VCaP (cell line): ENCODE results near the gene PFN3.

Experiments used
- H3K27ac ChIP-seq: fragments of 450-650 bp; 2 replicates; pipeline ENCODE4 v1.5.1; 2017
- CTCF ChIP-seq: fragments of 450-650 bp; conservative IDR thresholded peaks from 2 replicates; pipeline ENCODE4 v1.5.1; 2017; ENCODE audit warnings: mild to moderate bottlenecking, moderate library complexity

The PFN3 gene

GRCh38 chr5:177392765-177393164, 7.7 kb downstream of the PFN3 start:
- no peak overlapping the region for H3K27ac ChIP-seq
- TF ChIP-seq CTCF = no peak

GRCh38 chr5:177390363-177391300, 9.8 kb downstream of the PFN3 start:
- peak overlapping the region; percentile 52 for H3K27ac ChIP-seq

GRCh38 chr5:177389241-177390169, 11.0 kb downstream of the PFN3 start:
- H3K27ac ChIP-seq = peak overlapping the region; percentile 52
- no peak for TF ChIP-seq CTCF

More at GRCh38 chr5:177390363-177391300, 9.8 kb downstream of the PFN3 start:
- TF ChIP-seq CTCF = peak; percentile 99

- TF ChIP-seq CTCF = no peak
Observed at GRCh38 chr5:177388521-177389052, 11.9 kb downstream of the PFN3 start.

GRCh38 chr5:177387405-177387804, 13.1 kb downstream of the PFN3 start:
- no peak overlapping the region for H3K27ac ChIP-seq
- TF ChIP-seq CTCF = no peak

More at GRCh38 chr5:177388521-177389052, 11.9 kb downstream of the PFN3 start:
- H3K27ac ChIP-seq = peak overlapping the region; percentile 52; the same call in 1 of the 2 replicates

- no peak overlapping the region for H3K27ac ChIP-seq
- TF ChIP-seq CTCF = no peak
Observed at GRCh38 chr5:177386542-177386941, 13.9 kb downstream of the PFN3 start.
